ENCODE measurements around the gene IGF2R.
A peak's percentile ranks its signal among the peaks of the same experiment; 100 is the strongest.
"Not testable (repeated sequence)": the region's sequence is repeated elsewhere in the genome, so short reads cannot be mapped to it uniquely, and the experiment has no call there.

IGF2R gene

GRCh38 chr6:160133441-160134336 lies 164.8 kb downstream of the IGF2R start:
- TF ChIP-seq POLR2A (IDR thresholded peaks at IDR 0.05; ENCODE audit: low read length) (no peak), GATA1 (IDR thresholded peaks at IDR 0.05; ENCODE audit: low read depth, low read length) (no peak)
- no peak for DNase-seq

- not testable (repeated sequence) for DNase-seq
Measured at GRCh38 chr6:160134337-160134751, 165.5 kb downstream of the IGF2R start.

- DNase-seq = no peak
- no peak for TF ChIP-seq POLR2A (IDR thresholded peaks at IDR 0.05; ENCODE audit: low read length)
- TF ChIP-seq GATA1 (IDR thresholded peaks at IDR 0.05; ENCODE audit: low read depth, low read length) = no peak
Measured at GRCh38 chr6:160134779-160135547, 166.1 kb downstream of the IGF2R start.

DNA sequence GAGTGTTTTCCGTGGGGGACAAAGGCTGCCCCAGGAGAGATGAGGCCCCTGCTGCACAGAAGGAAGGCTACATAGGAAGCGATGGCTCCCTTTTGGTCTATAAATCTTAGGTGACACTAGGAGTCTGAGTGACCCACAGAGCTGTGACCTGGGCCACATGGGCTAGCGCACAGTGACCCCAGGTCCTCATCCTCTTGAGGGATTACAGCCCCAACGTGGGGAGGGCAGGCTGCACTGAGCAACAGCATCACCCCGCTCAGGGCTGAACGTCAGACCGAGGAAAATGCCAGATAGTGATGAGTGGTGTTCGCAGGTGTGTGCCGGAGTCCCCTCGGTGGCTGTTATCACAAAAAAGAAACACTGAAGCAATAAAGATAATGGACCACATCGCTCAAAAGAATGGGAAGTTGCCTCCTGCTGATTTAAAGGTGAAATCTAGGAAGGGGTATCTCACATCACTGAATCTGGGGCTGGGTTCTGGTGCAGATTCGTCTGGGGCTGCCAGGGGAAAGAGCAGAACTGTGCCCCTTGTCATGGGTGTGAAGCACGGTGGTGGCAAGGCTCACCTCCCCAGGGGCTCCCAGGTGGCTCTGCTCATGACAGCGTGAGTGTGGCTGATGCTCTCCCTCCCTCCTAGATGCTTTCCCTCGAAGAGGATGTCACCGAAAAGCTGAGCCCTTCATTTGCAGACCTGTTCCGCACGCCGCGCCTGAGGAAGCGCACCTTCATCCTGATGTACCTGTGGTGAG lies 167.2 kb downstream of the IGF2R start:
- TF ChIP-seq POLR2A (IDR thresholded peaks at IDR 0.05; ENCODE audit: low read length) (no peak), GATA1 (IDR thresholded peaks at IDR 0.05; ENCODE audit: low read depth, low read length) (no peak)
- DNase-seq = no peak

DNA sequence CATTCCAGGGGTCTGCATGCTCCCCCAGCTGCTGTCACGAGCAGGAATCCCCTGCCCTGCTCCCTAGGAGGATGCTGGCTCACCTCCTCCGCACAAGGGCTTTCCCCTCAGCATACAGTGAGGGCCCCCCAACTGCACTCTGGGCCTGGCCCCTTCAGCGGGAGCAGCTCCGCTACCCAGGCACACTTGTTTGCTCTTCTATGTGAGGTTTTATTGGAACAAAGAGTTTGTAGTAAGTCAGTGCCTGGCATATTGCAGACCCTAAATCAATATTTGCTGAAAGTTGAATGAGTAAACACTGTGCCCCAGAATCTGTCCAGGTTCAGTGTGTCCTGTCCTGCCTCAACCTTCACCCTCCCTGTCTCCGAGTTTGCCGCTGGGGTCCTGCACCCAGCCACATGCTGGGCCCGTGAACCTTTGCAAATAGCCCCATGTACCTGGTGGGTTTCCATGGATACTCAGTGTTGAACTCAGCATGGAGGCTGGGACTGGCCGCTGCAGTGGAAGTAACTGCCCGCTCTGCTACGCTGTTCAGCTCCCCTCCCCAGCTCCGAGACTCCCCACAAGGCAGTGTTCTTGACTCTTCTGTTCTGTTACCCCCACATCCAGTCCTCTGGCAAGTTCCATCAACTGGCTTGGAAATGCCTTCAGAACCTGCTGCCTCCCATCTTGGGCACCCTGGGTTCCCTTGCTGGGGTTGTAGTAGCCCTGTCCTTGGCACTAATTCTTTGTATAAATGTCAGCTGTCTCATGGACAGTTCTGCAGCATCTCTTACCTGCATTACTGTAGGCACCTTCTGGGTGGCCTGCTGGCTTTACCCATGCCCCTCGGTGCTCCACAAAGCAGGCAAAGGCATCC lies 168.5 kb downstream of the IGF2R start:
- DNase-seq = no peak
- TF ChIP-seq POLR2A (IDR thresholded peaks at IDR 0.05; ENCODE audit: low read length) (no peak), GATA1 (IDR thresholded peaks at IDR 0.05; ENCODE audit: low read depth, low read length) (no peak)

- DNase-seq = peak; percentile 44 to 66
- TF ChIP-seq GATA1 (IDR thresholded peaks at IDR 0.05; ENCODE audit: low read depth, low read length) (no peak), POLR2A (IDR thresholded peaks at IDR 0.05; ENCODE audit: low read length) (no peak)
Measured at GRCh38 chr6:160137989-160138835, 169.3 kb downstream of the IGF2R start.

GRCh38 chr6:160138839-160139419 lies 170.0 kb downstream of the IGF2R start:
- no peak for DNase-seq
- TF ChIP-seq POLR2A (IDR thresholded peaks at IDR 0.05; ENCODE audit: low read length) = no peak
- no peak for TF ChIP-seq GATA1 (IDR thresholded peaks at IDR 0.05; ENCODE audit: low read depth, low read length)

DNA sequence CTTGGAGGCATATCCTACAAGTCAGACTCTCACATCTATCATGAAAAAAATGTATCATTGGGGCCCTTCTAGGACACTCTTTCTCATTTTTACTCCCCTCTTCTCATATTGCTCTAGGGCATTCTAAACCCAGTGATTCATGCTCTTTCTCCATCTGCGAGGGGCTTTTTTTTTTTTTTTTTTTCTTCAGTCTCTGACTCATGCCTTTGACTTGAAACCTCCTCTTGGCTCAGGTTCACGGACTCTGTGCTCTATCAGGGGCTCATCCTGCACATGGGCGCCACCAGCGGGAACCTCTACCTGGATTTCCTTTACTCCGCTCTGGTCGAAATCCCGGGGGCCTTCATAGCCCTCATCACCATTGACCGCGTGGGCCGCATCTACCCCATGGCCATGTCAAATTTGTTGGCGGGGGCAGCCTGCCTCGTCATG lies 170.6 kb downstream of the IGF2R start:
- DNase-seq = no peak
- TF ChIP-seq POLR2A (IDR thresholded peaks at IDR 0.05; ENCODE audit: low read length) (no peak), GATA1 (IDR thresholded peaks at IDR 0.05; ENCODE audit: low read depth, low read length) (no peak)

DNA sequence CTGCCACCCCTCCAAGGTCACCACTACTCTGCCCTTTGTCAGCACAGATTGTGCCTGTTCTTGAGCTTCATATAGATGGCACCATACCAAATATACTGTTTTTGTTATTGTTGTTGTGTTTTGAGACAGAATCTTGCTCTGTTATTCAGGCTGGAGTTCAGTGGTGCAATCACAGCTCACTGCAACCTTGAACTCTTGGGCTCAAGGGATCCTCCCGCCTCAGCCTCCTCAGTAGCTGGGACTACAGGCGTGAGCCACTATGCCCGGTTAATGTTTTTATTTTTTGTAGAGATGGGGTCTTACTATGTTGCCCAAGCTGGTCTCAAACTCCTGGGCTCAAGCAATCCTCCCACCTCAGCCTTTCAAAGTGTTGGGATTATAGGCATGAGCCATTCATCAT lies 171.6 kb downstream of the IGF2R start:
- DNase-seq = not testable (repeated sequence)

- no peak for DNase-seq
- TF ChIP-seq GATA1 (IDR thresholded peaks at IDR 0.05; ENCODE audit: low read depth, low read length) = no peak
Measured at GRCh38 chr6:160141001-160141726, 172.3 kb downstream of the IGF2R start.

DNA sequence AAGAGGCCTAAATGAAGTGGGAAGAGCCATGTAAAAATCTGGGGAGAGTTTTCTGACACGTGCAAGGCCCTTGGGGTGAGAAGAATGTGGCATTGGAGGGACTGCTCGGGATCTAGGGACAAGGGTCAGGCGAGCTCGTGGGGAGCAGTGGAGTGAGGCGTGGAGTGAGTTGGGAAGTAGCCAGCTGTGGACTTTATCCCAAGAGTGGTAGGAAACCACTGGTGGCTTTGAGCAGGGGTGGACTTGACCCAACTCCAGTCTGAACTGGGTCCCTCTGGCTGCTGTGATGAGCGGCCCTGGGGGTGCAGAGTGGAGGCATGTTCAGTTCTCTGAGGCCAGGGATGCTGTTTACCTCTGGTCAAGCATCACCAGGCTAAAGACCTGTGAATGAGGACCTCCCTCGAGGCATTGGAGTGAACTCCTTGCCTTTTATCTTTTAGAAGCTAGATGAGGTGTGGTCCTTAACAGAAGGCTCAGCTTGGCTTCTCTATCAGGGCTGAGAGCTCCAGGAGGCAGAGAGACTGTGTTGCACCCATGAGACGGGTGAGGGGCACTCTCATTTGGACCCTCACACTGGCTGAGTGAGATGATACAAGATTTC lies 173.3 kb downstream of the IGF2R start:
- DNase-seq = no peak
- TF ChIP-seq GATA1 (IDR thresholded peaks at IDR 0.05; ENCODE audit: low read depth, low read length) (no peak), POLR2A (IDR thresholded peaks at IDR 0.05; ENCODE audit: low read length) (no peak)
